Forelimb muscle (tissue), 1 donor: ENCODE measurements around the gene KANK3. TPM values are rescaled to one million over a fixed set of nuclear protein-coding genes. Genes with fewer than 3 reads are reported as not detected.
"Not testable (repeated sequence)": the region's sequence is repeated elsewhere in the genome, so short reads cannot be mapped to it uniquely, and the experiment has no call there.

Experiments used
- DNase-seq: peaks from one replicate; pipeline ENCODE4 v3.0.0-alpha.2; 2013; ENCODE audit warnings: low read depth
- polyA plus RNA-seq: library from polyadenylated mRNA; unstranded; fragments of 120-200 nt; gene quantifications from one replicate; pipeline ENCODE4 v1.2.1, GENCODE V29; 2013; ENCODE audit not compliant: insufficient read length

The KANK3 gene
- polyA plus RNA-seq, 1 donor, result 10.3 TPM

DNA sequence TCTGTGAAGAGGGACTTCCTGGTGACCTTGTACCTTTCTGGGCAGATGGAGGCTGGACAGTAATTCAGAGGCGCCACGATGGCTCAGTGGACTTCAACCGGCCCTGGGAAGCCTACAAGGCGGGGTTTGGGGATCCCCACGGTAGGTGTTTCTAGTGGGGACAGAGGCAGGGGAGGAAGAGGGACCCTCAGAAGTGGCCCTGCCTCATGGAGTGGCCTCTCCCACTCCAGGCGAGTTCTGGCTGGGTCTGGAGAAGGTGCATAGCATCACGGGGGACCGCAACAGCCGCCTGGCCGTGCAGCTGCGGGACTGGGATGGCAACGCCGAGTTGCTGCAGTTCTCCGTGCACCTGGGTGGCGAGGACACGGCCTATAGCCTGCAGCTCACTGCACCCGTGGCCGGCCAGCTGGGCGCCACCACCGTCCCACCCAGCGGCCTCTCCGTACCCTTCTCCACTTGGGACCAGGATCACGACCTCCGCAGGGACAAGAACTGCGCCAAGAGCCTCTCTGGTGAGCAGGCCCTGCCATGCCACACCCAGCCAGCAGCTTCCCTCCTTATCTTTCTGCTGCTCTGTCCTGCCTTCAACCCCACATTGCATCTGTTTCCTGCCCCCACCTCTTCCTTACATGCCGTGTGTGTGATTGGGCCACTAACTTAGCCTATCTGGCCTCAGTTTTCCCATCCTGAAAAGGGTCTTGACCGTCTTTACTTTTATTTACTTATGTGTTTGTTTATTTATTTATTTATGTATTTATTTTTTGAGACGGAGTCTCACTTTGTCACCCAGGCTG is 28.1 kb upstream of the KANK3 start:
- DNase-seq, result no peak

GRCh38 chr19:8370176-8371010 is 27.3 kb upstream of the KANK3 start:
- DNase-seq, result no peak

GRCh38 chr19:8367327-8368001 is 24.4 kb upstream of the KANK3 start:
- no peak for DNase-seq

DNA sequence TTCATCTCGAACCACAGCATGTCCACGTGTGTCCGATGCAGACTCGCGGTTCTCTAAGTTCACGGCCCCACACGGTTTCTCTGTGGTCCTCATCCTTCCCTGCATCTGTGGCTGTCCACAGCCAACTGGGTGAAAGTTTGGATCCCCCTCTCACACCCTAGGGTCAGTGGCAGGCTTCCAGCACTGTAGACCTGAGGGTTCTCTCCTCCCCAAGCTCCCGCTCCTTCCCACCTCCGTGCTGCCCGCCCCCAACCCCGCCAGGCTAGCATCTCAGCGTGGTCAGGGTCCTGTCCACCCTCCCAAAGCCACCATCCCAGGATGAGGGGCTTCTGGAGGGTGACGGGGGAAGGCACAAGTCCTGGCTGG is 23.9 kb upstream of the KANK3 start:
- DNase-seq, result no peak

GRCh38 chr19:8366121-8366581 is 23.1 kb upstream of the KANK3 start:
- DNase-seq, result no peak

- DNase-seq, result no peak
These were observed 21.0 kb upstream of the KANK3 start, which contains the start of gene ANGPTL4 for GRCh38 chr19:8363803-8364771. Gene ANGPTL4, plus strand, starts transcription at chr19:8364155. Its CDS starts 167 bp downstream, at chr19:8364322.

DNA sequence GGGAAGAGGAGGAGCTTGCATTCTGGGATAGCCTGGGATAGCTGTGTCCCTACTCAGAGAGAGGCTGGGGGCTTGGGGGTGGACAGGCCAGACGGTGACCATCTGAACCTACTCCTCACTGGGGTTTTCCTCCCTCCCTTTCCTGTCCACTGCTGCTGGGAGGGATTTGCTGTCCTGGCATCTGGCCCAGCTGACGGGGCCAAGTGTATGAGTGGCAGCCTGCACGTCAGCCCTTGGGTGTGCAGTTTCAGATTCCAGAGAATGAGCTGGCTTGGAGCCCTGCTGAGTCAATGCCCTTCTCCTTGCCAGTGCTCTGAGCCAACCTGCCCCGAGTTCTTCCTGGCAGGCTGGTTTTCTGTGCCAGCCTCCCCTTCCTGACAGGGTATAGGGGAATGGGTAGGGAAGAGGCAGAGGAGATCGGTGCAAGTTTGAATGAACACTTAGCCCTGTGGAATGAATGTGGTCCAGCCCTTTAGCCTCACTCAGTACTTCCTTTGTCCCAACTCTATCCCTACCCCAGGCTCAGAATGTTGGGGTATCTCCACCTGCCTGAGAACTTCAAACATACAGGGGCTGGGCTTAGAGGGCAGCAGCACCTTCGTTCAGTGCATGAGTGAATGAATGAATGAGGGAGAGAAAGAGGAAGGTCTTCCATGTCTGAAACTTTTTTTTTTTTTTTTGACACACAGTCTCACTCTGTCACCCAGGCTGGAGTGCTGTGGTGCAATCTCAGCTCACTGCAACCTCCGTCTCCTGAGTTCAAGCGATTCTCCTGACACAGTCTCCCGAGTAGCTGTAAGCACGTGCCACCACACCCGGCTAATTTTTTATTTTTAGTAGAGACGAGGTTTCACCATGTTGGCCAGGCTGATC is 19.1 kb upstream of the KANK3 start:
- DNase-seq, result no peak

DNA sequence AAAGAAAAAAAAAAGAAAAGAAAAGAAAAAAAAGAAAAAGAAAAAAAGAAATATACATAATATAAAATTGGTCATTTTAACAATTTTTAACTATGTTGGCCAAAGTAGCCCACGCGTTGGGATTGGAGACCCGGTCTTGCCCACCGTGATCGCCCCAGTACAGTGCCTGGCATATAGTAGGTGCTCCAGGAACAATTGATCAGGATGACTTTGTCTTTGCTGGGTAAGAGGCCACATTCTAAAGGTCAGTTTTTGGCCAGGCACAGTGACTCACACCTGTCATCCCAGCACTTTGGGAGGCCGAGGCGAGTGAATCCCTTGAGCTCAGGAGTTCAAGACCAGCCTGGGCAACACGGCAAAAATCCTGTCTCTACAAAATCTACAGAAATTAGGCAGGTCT is 17.1 kb upstream of the KANK3 start:
- no peak for DNase-seq

- DNase-seq, result no peak
These were observed 15.9 kb upstream of the KANK3 start for GRCh38 chr19:8358948-8359347.

GRCh38 chr19:8357007-8357521 is 14.0 kb upstream of the KANK3 start:
- DNase-seq, result no peak

DNA sequence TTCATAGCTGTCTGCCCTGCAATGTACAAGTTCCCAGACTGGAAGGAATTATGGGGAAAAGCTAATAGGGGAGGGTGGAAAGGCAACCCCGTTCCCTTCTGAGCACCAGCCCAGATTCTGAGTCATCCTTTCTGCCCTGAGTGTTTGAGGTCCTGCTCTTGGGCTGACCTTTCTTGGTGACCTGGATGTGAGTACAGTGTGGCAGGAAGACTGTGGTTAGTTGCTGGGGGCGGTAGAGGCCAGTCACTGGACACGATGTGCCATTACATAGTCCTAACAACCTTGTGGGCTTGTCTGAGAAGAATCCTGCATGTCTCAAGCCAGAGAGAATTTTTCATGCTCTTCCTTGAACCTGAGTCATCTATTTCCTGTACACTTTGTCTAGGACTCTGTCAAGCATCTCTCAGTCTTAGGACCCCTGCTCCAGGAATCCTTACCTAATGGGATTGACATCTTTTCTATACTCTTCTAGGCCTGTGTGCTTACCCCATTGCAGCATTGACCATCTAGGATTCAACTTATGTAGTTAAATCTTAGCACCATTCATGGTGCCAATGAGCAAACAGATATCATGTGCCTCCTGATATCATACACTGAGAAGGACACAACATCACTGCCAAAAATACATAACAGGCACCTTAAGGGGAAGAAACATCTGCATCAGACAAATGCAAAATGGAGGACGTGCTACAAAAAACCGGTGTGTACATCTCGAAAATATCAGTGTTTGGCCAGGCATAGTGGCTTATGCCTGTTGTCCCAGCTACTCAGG is 12.8 kb upstream of the KANK3 start:
- DNase-seq, result no peak

- DNase-seq, result not testable (repeated sequence)
These were observed 9.8 kb upstream of the KANK3 start for GRCh38 chr19:8352845-8353244.

DNA sequence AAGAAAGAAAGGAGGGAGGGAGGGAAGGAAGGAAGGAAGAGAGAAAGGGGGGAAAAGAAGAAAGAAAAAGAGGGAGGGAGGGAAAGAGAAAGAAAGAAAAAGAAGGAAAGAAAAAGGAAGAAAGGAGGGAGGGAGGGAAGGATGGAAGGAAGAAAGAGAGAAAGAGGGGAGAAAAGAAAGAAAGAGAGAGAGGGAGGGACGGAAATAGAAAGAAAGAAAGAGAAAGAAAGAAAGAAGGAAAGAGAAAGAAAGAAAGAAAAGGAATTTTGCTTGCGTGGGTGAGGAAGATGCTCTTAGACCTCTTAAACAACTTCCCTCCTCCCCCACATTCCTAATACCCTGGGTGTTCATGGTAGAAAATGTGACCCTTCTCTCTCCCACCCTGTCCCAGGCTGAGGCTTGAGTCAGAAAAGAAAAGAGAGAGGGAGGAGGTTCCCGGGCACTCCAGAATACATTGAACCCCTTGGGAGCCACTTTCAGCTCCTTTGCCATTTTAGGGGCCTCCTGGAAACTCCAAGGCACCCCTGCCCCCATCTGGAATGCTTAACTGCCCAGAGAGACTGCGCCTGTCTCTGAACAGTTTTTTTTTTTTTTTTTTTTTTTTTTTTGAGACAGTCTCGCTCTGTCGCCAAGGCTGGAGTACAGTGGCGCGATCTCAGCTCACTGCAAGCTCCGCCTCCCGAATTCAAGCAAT is 9.2 kb upstream of the KANK3 start:
- DNase-seq, result no peak

- DNase-seq, result not testable (repeated sequence)
These were observed 6.7 kb upstream of the KANK3 start for GRCh38 chr19:8349629-8350372.

- DNase-seq, result no peak
These were observed 402 bp upstream of the KANK3 start for GRCh38 chr19:8343483-8343844.

DNA sequence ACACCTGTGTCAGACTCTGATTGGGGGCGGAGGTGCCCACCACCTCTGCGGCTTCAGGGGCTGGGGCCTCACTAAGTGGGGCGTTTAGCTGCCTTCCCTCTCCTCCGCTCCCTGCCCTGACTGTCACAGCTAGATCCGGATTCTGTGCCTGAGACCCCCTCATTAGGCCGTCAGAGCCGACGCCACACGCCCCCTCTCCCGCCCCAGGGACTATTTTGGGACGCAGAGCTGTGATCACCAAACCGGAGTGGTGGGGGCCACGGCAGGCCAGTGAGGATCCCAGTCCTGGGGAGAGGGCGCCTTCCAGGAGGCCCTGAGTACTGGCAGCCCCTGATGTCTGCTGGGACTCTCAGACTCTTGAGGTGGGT is 762 bp downstream of the KANK3 start:
- no peak for DNase-seq

DNA sequence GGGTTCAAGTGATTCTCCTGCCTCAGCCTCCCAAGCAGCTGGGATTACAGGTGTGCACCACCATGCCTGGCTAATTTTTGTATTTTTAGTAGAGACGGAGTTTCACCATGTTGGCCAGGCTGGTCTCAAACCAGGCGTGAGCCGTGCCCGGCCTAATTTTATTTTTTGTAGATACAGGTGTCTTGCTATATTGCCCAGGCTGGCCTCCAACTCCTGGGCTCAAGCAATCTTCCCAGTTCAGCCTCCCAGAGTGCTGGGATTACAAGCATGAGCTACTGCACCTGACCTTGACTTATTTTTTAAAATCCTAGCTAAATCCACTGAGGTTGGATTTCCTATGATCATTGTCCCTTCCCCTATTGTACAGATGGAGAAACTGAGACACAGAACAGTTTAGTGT is 1.6 kb downstream of the KANK3 start:
- not testable (repeated sequence) for DNase-seq
